Loucy (cell line): ENCODE measurements around the gene ARMC5.

ENCODE experiments used
- H2AFZ ChIP-seq: fragments of 200-600 bp; sonication (generic); 2 replicates; pipeline ENCODE4 v1.6.0; 2016; ENCODE audit warnings: antibody characterized with exemption, mild to moderate bottlenecking, low read length, moderate library complexity
- H3F3A ChIP-seq: fragments of 200-600 bp; 2 replicates; pipeline ENCODE4 v1.6.0; 2016; ENCODE audit warnings: antibody characterized with exemption, low read depth, mild to moderate bottlenecking
- H3K27me3 ChIP-seq: fragments of 200-600 bp; sonication (generic); 2 replicates; pipeline ENCODE4 v1.6.1; 2014; ENCODE audit warnings: low read length, mild to moderate bottlenecking; ENCODE audit not compliant: insufficient read depth, poor library complexity, severe bottlenecking
- H3K36me3 ChIP-seq: fragments of 200-600 bp; sonication (generic); 2 replicates; pipeline ENCODE4 v1.6.1; 2016; ENCODE audit warnings: low read length; ENCODE audit not compliant: insufficient read depth
- H3K4me1 ChIP-seq: fragments of 200-600 bp; sonication (generic); 2 replicates; pipeline ENCODE4 v1.5.1; 2014; ENCODE audit warnings: low read length, mild to moderate bottlenecking; ENCODE audit not compliant: insufficient read depth, poor library complexity, severe bottlenecking
- H3K4me2 ChIP-seq: fragments of 200-600 bp; sonication (generic); 2 replicates; pipeline ENCODE4 v1.6.0; 2014; ENCODE audit warnings: antibody characterized with exemption, low read length, low read depth, mild to moderate bottlenecking; ENCODE audit not compliant: poor library complexity, severe bottlenecking
- H3K4me3 ChIP-seq: fragments of 200-600 bp; sonication (generic); 2 replicates; pipeline ENCODE4 v1.5.1; 2014; ENCODE audit warnings: low read length, mild to moderate bottlenecking, mixed read lengths; ENCODE audit not compliant: poor library complexity, severe bottlenecking
- H3K79me2 ChIP-seq: fragments of 200-600 bp; sonication (generic); 2 replicates; pipeline ENCODE4 v1.6.1; 2014; ENCODE audit warnings: low read length; ENCODE audit not compliant: insufficient read depth
- H3K9ac ChIP-seq: fragments of 200-600 bp; sonication (generic); 2 replicates; pipeline ENCODE4 v1.6.0; 2014; ENCODE audit warnings: mild to moderate bottlenecking, low read depth, low read length, moderate library complexity; ENCODE audit not compliant: poor library complexity, severe bottlenecking
- H3K9me2 ChIP-seq: fragments of 200-600 bp; sonication (generic); replicated peaks from 2 replicates; pipeline ENCODE4 v1.6.1; 2016; ENCODE audit warnings: low read depth, low read length, mixed read lengths
- H3K9me3 ChIP-seq: fragments of 200-600 bp; sonication (generic); 2 replicates; pipeline ENCODE4 v1.6.1; 2014; ENCODE audit warnings: mild to moderate bottlenecking, antibody characterized with exemption, low read length, low read depth; ENCODE audit not compliant: insufficient read depth
- H4K20me1 ChIP-seq: fragments of 200-600 bp; sonication (generic); 2 replicates; pipeline ENCODE4 v1.6.0; 2014; ENCODE audit warnings: antibody characterized with exemption, low read length, mild to moderate bottlenecking; ENCODE audit not compliant: insufficient read depth, poor library complexity, severe bottlenecking
- CTCF ChIP-seq: fragments of 200-600 bp; sonication (generic); conservative IDR thresholded peaks from 2 replicates; pipeline ENCODE4 v1.5.1; 2014; ENCODE audit warnings: mild to moderate bottlenecking, antibody characterized with exemption, low read length
- EZH2phosphoT487 ChIP-seq: fragments of 200-600 bp; IDR thresholded peaks from 2 replicates; pipeline ENCODE4 v1.6.1; 2018; ENCODE audit warnings: antibody characterized with exemption, mild to moderate bottlenecking, moderate library complexity, borderline replicate concordance

The ARMC5 gene

GRCh38 chr16:31493506-31494125 is 34.3 kb downstream of the ARMC5 start:
- H3K9me2 ChIP-seq = no peaks in the 10 kb centered on the region
- no peak overlapping the region for H3K4me3 ChIP-seq
- no peaks in the 10 kb centered on the region for H3K27me3 ChIP-seq
- H3K36me3 ChIP-seq = peaks cover 39% of the 10 kb centered on the region; the same call in 1 of the 2 replicates
- no peak for TF ChIP-seq EZH2phosphoT487
- TF ChIP-seq CTCF = no peak
- no peak overlapping the region for H3K9ac ChIP-seq
- H3K79me2 ChIP-seq = no peaks in the 10 kb centered on the region
- H3K4me1 ChIP-seq = no peaks in the 10 kb centered on the region
- no peak overlapping the region for H3K4me2 ChIP-seq
- H3F3A ChIP-seq = no peaks in the 10 kb centered on the region
- no peaks in the 10 kb centered on the region for H3K9me3 ChIP-seq
- H4K20me1 ChIP-seq = no peaks in the 10 kb centered on the region
- no peak overlapping the region for H2AFZ ChIP-seq

- H3K36me3 ChIP-seq = peaks cover 39% of the 10 kb centered on the region; the same call in 1 of the 2 replicates
Measured at GRCh38 chr16:31496670-31497069, 37.4 kb downstream of the ARMC5 start.

GRCh38 chr16:31498493-31498892 is 39.2 kb downstream of the ARMC5 start:
- Histone ChIP-seq H3K4me3 (no peak overlapping the region), H3K36me3 (peaks cover 28% of the 10 kb centered on the region; the same call in 1 of the 2 replicates)
- TF ChIP-seq CTCF = no peak
- TF ChIP-seq EZH2phosphoT487 = no peak

More at GRCh38 chr16:31496670-31497069, 37.4 kb downstream of the ARMC5 start:
- TF ChIP-seq CTCF = no peak
- no peak for TF ChIP-seq EZH2phosphoT487
- no peaks in the 10 kb centered on the region for H3K4me1 ChIP-seq
- H3K4me2 ChIP-seq = no peak overlapping the region
- no peak overlapping the region for H3K9ac ChIP-seq
- H3K79me2 ChIP-seq = no peaks in the 10 kb centered on the region
- no peaks in the 10 kb centered on the region for H4K20me1 ChIP-seq
- H2AFZ ChIP-seq = no peak overlapping the region
- no peaks in the 10 kb centered on the region for H3K9me2 ChIP-seq
- no peak overlapping the region for H3K4me3 ChIP-seq
- no peaks in the 10 kb centered on the region for H3F3A ChIP-seq
- H3K9me3 ChIP-seq = no peaks in the 10 kb centered on the region
- H3K27me3 ChIP-seq = no peaks in the 10 kb centered on the region

More at GRCh38 chr16:31498493-31498892, 39.2 kb downstream of the ARMC5 start:
- Histone ChIP-seq H3K9me3 (no peaks in the 10 kb centered on the region), H3K4me2 (no peak overlapping the region), H3F3A (no peaks in the 10 kb centered on the region), H3K4me1 (peaks cover 4% of the 10 kb centered on the region), H4K20me1 (no peaks in the 10 kb centered on the region), H2AFZ (no peak overlapping the region), H3K27me3 (no peaks in the 10 kb centered on the region), H3K9ac (no peak overlapping the region), H3K79me2 (peaks cover 2% of the 10 kb centered on the region; the same call in 1 of the 2 replicates), H3K9me2 (no peaks in the 10 kb centered on the region)
